HG03159 (cell line): Measurements from ENCODE around the gene SATB2.

ENCODE experiments used
- ATAC-seq: cut with Tn5 transposase; IDR thresholded peaks from one replicate; pipeline ENCODE4 v1.9.1; 2021; ENCODE audit warnings: mild to moderate bottlenecking, moderate library complexity; ENCODE audit not compliant: unreplicated experiment

The SATB2 gene

GRCh38 chr2:199409759-199410529, 47.8 kb downstream of the SATB2 start:
- ATAC-seq = no peak

DNA sequence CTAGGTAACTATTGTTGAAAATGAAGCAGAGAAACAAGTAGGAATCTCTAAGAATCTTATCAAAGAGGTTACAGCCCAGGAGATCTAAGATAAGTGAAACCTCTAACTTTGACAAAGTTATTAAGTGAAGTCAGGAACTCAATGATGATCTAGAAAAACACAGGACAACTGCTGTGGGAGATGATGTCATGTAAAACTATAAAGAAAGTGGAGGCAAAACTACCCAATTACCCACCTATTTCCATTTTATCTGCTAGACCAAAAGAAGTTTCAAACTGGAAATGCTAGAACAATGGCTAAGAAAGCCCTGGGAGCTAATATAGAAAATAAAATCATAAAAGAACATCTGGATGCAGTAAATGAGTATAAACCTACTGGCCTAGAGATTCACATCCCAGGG, 50.3 kb downstream of the SATB2 start:
- no peak for ATAC-seq

DNA sequence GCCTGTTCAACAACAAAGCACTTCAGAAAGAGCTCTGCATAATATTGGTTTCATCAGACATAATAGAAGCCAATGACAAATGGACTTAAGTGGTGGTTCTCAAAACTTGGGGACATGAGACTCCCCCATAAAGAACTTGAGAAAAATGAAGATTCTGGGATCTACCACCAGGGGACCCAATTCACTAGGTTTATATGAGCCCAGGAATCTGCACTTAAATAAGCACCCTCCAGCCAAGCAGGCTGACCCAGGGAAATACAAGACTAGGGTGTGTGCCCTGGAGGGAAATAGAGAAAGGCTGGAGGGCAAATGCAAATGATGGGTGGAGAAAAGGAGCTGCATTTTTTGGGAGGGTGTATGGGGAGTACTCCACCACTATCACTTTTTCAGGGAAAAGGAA, 52.5 kb downstream of the SATB2 start:
- ATAC-seq = no peak

DNA sequence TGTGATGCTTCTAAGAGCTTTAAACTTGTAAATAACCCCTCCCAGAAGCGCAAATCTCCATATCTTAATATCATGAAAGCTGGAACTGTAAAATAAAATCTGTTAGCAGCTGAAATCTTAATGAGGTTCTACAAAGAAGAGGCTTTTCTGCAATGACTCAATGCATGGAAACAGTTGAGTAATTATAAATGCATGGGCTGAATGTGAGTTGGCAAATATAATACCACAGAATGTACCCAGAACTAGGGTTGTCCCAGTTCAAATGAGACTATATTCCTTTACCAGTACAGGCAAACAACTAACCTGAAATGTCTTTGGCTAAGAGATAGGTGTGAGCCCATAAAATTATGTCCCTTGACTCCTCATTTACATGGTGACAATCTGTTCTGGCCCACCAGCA, 52.9 kb downstream of the SATB2 start:
- ATAC-seq = no peak

DNA sequence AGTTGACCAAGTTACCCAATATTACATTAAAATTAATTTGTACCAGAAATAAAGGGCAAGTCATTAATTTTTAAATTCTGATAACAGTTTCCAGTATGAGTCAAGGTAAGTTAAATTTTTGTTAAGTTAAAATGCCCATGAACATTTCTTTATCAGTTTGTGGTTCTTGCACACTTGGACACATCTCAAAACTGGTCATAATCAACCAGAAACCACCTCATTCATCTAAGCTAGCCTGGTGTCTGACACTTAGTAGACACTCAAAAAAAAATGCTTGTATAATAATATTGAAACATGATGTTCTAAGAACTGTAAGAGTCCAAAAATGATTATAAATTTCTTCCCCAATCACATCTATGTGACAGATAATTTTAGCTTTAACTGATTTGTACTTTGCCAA, 62.4 kb downstream of the SATB2 start:
- ATAC-seq = no peak

DNA sequence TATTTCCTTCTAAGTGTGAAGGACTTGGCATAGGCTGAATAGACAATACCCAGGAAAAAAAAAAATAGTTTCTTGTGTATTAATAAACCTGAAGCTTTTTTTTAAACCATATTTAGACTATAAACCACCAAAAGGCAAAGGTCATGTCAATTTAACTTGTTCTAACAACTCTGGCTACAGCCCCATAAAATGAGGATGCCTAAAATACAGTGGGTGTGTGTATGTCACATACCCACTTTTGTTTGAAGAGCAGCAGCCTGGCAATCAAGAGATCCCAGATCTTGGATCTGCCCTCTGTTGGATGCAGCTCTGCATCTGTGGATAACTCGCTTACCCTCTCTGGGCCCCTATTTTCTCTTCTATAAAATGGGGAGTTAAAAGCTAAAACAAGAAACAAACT, 65.4 kb downstream of the SATB2 start:
- no peak for ATAC-seq

- no peak for ATAC-seq
Measured at GRCh38 chr2:199388728-199389268, 68.9 kb downstream of the SATB2 start.

- ATAC-seq = no peak
Measured at GRCh38 chr2:199384043-199384442, 73.7 kb downstream of the SATB2 start.

- no peak for ATAC-seq
Measured at GRCh38 chr2:199383021-199383420, 74.7 kb downstream of the SATB2 start.

DNA sequence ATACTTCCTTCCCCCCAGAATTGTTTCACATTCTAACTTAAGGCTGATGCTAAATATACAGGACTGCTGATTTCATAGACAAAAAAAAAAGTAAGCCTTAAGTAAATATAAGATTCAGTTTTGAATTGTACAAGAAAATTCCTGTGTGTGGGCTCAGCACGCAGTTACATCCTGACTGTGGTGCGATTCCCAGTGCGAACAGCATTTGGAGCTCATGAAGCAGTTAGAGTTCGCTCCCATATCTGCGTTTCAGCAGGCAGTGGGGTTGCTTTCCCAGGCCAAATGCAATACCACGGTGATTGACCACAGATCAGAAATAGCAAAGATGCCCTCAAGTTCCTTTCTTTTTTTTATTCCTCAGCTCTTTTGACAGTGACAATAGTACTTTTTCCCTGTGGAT, 75.6 kb downstream of the SATB2 start:
- ATAC-seq = no peak

DNA sequence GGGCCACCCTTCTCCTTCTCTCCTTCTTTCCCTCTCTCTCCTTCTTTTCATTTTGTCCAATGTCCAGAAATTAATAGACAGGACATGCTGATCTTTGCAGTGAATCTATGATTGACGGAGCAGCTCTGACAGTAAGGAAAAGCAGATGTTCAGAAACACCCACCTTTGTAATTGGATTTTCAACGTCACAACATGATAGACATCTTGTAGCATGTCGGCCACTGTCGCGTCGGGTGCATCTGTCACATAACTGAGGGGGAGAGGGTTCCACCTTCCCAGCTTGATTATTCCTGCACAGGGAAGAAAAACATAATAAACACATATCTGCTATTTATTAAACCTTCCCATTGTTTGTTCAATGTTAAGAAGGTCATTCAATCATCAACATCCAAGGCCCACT, 76.2 kb downstream of the SATB2 start:
- no peak for ATAC-seq

- ATAC-seq = no peak
Measured at GRCh38 chr2:199378948-199379650, 78.6 kb downstream of the SATB2 start.

GRCh38 chr2:199370150-199370780, 87.5 kb downstream of the SATB2 start:
- ATAC-seq = no peak

- no peak for ATAC-seq
Measured at GRCh38 chr2:199366406-199366805, 91.3 kb downstream of the SATB2 start.

- ATAC-seq = no peak
Measured at GRCh38 chr2:199364153-199364552, 93.6 kb downstream of the SATB2 start.

DNA sequence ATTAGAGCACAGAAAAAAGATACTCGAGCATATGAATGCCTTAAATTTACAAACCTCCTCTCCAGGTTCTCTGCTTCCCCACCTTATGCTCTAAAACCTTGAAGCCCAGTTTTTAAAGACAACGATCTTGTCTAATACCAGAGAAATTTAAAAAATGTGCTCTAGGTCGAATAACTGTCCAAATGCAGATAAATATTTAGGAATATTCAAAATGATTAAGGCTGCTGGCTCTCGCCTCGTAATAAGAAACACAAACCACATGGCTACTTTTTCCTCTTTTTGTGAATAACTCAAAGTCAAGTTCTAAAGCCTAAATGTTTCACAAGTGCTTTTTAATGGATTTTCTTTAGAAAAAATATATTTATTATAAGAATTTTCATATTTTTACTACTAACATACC, 101.3 kb downstream of the SATB2 start:
- no peak for ATAC-seq

- ATAC-seq = no peak
Measured at GRCh38 chr2:199348871-199349270, 108.9 kb downstream of the SATB2 start.

GRCh38 chr2:199344012-199344411, 113.7 kb downstream of the SATB2 start:
- ATAC-seq = no peak

DNA sequence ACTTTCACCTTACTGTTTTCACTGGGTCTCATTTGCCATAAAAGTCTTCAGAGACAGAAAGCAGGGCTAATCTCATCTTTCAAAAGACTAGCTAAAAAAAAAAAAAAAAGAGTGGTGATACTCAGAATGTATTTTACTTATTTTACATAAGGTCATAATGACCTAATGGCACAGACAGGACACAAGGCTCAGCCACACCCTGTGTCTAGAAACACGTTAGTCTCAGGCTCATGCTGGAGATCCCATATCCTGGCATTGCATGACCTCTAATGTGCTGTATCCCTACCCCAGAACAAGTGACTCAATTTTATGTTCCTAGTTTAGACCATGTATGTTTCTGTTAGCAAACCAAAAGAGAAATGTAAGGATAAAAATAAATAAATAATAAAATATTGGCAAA, 115.4 kb downstream of the SATB2 start:
- no peak for ATAC-seq

- no peak for ATAC-seq
Measured at GRCh38 chr2:199341123-199341522, 116.6 kb downstream of the SATB2 start.

DNA sequence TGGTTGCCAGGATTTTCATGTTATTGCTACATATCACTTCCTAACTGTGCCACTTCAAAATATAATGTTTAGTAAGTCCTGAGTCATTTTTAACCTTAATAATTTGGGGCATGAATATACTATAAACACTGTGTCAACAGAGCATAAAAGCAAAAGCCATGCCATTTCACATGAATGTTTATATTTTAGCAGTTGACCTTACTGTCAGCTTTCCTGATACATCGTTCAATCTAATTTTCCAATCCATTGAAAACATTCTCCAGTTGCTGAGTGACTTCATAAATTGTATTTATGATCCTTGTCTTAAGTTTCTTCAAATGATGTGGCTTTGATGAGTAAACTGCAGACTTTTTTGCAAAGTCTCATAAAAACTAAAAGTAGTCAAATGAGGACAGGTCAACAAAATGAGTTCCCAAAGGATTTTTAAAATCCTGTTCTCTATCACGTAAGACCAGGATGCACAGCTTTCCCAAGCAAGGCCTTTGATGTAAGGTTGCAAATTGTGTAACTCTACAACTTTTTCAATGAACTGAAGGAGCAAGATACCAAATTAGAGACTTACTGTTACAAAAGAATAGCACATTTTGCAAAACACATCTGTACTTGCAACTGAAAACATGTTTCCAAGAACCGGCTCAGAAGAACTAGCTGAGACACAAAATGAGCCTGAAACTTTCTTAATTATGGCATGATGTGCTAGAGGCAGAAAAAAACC, 117.7 kb downstream of the SATB2 start:
- ATAC-seq = no peak
